ENCODE results near the gene INPP5F. TPM values are rescaled to one million over a fixed set of nuclear protein-coding genes. Genes with fewer than 3 reads are reported as not detected.

The INPP5F gene
- total and polyA plus RNA-seq, 2 donors (not counting 1 experiment from before 2014, with no cell fraction given) = 11.2 to 37.5 TPM

DNA sequence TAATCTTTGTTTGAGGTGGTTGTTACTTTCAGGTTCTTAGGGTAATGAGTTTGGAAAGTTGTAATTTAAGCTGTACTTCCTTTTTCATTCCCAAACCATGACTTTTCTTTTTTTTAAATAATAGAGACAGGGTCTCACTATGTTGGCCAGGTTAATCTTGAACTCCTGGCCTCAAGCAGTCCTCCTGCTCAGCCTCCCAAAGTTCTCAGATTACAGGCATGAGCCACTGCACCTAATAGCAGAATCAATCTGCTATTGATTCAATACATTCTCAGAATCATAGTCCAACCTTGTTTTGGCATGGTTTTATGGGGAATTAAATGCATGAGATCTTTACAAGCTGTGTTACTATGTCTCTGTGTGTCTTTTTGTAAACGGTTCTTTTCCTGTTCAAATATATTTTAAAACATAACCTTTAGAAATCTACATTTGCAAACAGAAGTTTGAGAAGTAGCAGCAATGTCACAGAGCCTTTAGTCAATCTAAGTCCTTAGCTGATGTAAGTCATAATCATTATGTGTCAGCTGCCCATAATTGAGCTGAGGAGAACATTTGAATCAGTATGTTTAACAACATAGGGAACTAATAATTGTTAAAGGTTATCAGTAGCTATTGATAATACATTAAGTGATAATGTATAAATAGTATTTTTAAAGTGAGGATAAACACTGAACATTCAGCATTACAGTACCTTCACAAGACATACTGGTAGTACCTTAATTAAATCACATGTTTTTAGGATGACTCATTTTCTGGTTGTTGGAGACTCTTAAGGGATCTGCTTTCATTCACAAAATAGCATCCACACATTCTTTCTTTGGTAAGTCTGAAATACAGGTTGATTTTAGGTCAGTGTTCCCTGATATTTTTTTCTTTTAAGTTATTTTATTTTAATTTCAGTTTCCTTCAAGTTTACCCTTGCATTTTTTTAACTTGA, 8.8 kb downstream of the INPP5F start:
- peaks cover 43% of the 10 kb centered on the region for H3K4me1 Mint-ChIP-seq
- Histone ChIP-seq H3K4me3 (ENCODE audit: control extremely low read depth in 1 of 5, extremely low read depth in 1 of 5, insufficient read depth in 1 of 5, low read depth in 2 of 5, low read length in 4 of 5) (no peak overlapping the region), H3K4me1 (ENCODE audit: control insufficient read depth in 2 of 2, insufficient read depth in 2 of 2, low read length in 2 of 2) (peaks cover 18 to 26% of the 10 kb centered on the region in 2 donors), H3K79me2 (ENCODE audit: control insufficient read depth, insufficient read depth, low read length) (peaks cover 99% of the 10 kb centered on the region), H2AFZ (ENCODE audit: insufficient read depth, low read depth, low read length, poor library complexity, severe bottlenecking) (no peak overlapping the region), H3K27me3 (replicated peaks in 1 of 4; ENCODE audit: control extremely low read depth in 1 of 4, control insufficient read depth in 3 of 4, insufficient read depth in 4 of 4, low read length in 3 of 4) (no peaks in the 10 kb centered on the region), H3K4me2 (replicated peaks; ENCODE audit: low read depth, low read length, poor library complexity, severe bottlenecking) (no peak overlapping the region), H3K27ac (ENCODE audit: low read length in 2 of 2) (no peak overlapping the region), H3K36me3 (replicated peaks in 1 of 2; ENCODE audit: control extremely low read depth in 1 of 2, control insufficient read depth in 1 of 2, extremely low read depth in 1 of 2, insufficient read depth in 2 of 2, low read length in 1 of 2) (no peaks in the 10 kb centered on the region), H4K20me1 (ENCODE audit: control insufficient read depth, insufficient read depth, low read length, poor library complexity, severe bottlenecking) (peaks cover 10% of the 10 kb centered on the region), H3K9me3 (ENCODE audit: control extremely low read depth in 1 of 3, control insufficient read depth in 2 of 3, insufficient read depth in 1 of 3, low read length in 2 of 3) (no peaks in the 10 kb centered on the region), H3K9ac (ENCODE audit: low read length) (no peak overlapping the region)
- H3K9me3 Mint-ChIP-seq (ENCODE audit: insufficient read depth) = no peaks in the 10 kb centered on the region
- WGBS (ENCODE audit: insufficient coverage) = no CpG with 5 or more reads among the region's 1 CpG
- no peaks in the 10 kb centered on the region for H3K27me3 Mint-ChIP-seq
- ATAC-seq (ENCODE audit: low read depth) (no peak), DNase-seq (no peak)
- intact Hi-C loops (cut with micrococcal nuclease) = no loop called here
- POLR2A ChIA-PET = no interaction called here
- H3K4me3 Mint-ChIP-seq = no peak overlapping the region
- TF ChIP-seq, protein P1, sequence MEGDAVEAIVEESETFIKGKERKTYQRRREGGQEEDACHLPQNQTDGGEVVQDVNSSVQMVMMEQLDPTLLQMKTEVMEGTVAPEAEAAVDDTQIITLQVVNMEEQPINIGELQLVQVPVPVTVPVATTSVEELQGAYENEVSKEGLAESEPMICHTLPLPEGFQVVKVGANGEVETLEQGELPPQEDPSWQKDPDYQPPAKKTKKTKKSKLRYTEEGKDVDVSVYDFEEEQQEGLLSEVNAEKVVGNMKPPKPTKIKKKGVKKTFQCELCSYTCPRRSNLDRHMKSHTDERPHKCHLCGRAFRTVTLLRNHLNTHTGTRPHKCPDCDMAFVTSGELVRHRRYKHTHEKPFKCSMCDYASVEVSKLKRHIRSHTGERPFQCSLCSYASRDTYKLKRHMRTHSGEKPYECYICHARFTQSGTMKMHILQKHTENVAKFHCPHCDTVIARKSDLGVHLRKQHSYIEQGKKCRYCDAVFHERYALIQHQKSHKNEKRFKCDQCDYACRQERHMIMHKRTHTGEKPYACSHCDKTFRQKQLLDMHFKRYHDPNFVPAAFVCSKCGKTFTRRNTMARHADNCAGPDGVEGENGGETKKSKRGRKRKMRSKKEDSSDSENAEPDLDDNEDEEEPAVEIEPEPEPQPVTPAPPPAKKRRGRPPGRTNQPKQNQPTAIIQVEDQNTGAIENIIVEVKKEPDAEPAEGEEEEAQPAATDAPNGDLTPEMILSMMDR (IDR thresholded peaks at IDR 0.05) = no peak
- no peak for TF ChIP-seq EZH2 (IDR thresholded peaks at IDR 0.05; ENCODE audit: borderline replicate concordance, insufficient read depth, low read depth, low read length, poor library complexity, severe bottlenecking)
- H3K27ac Mint-ChIP-seq = no peak overlapping the region
- CTCF ChIA-PET = interaction anchor here (1.0 to 2.2 kb wide), 4 partner anchors 11 to 125 kb away, joined by 3 to 11 read pairs (median 6); no protein-coding TSS in a partner anchor

DNA sequence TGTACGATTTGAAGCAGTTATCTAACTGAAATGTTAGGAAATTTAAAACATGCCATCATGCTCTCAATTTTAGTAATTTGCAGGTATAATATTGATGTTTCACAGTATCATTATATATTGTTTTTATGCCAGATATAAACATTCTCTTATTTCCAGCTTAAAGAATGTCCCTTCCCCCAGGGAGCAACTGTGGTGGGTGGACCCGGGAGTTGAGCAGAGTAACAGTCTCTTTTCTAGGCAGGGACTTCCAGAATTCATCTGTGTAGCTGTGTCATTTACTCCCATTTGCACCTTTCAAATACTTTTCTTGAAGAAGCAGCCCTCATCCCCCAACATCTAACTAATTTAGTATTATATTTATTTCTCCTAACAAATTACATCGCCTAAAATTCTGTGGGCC, 9.6 kb downstream of the INPP5F start:
- Histone ChIP-seq H3K9me3 (ENCODE audit: control extremely low read depth in 1 of 3, control insufficient read depth in 2 of 3, insufficient read depth in 1 of 3, low read length in 2 of 3) (no peaks in the 10 kb centered on the region), H3K79me2 (ENCODE audit: control insufficient read depth, insufficient read depth, low read length) (peaks cover 99% of the 10 kb centered on the region), H3K4me2 (replicated peaks; ENCODE audit: low read depth, low read length, poor library complexity, severe bottlenecking) (no peak overlapping the region), H3K27me3 (replicated peaks in 1 of 4; ENCODE audit: control extremely low read depth in 1 of 4, control insufficient read depth in 3 of 4, insufficient read depth in 4 of 4, low read length in 3 of 4) (no peaks in the 10 kb centered on the region), H4K20me1 (ENCODE audit: control insufficient read depth, insufficient read depth, low read length, poor library complexity, severe bottlenecking) (peaks cover 14% of the 10 kb centered on the region), H3K36me3 (replicated peaks in 1 of 2; ENCODE audit: control extremely low read depth in 1 of 2, control insufficient read depth in 1 of 2, extremely low read depth in 1 of 2, insufficient read depth in 2 of 2, low read length in 1 of 2) (no peaks in the 10 kb centered on the region), H3K9ac (ENCODE audit: low read length) (no peak overlapping the region), H2AFZ (ENCODE audit: insufficient read depth, low read depth, low read length, poor library complexity, severe bottlenecking) (no peak overlapping the region), H3K27ac (ENCODE audit: low read length in 2 of 2) (no peak overlapping the region), H3K4me3 (ENCODE audit: control extremely low read depth in 1 of 5, extremely low read depth in 1 of 5, insufficient read depth in 1 of 5, low read depth in 2 of 5, low read length in 4 of 5) (no peak overlapping the region), H3K4me1 (ENCODE audit: control insufficient read depth in 2 of 2, insufficient read depth in 2 of 2, low read length in 2 of 2) (peaks cover 20 to 32% of the 10 kb centered on the region in 2 donors)
- 100% methylated on average over 1 of the region's 3 CpGs for WGBS (ENCODE audit: insufficient coverage)
- ChIA-PET CTCF (interaction anchor here (0.6 to 2.2 kb wide), 5 partner anchors 12 to 125 kb away, joined by 3 to 11 read pairs (median 3); no protein-coding TSS in a partner anchor), POLR2A (no interaction called here)
- DNase-seq = no peak
- peaks cover 48% of the 10 kb centered on the region for H3K4me1 Mint-ChIP-seq
- no peaks in the 10 kb centered on the region for H3K27me3 Mint-ChIP-seq
- TF ChIP-seq EZH2 (IDR thresholded peaks at IDR 0.05; ENCODE audit: borderline replicate concordance, insufficient read depth, low read depth, low read length, poor library complexity, severe bottlenecking) = no peak
- TF ChIP-seq, protein P1 (IDR thresholded peaks at IDR 0.05) = no peak
- H3K27ac Mint-ChIP-seq = no peak overlapping the region
- no peak overlapping the region for H3K4me3 Mint-ChIP-seq
- ATAC-seq (ENCODE audit: low read depth) = no peak
- no peaks in the 10 kb centered on the region for H3K9me3 Mint-ChIP-seq (ENCODE audit: insufficient read depth)
- intact Hi-C loops (cut with micrococcal nuclease) = no loop called here

Measured in B cell (primary cell).